Lower leg skin (tissue), 4 donors: ENCODE results near the gene AGAP3. TPM values are rescaled to one million over a fixed set of nuclear protein-coding genes. Genes with fewer than 3 reads are reported as not detected.

Experiments used
- DNase-seq, 2 donors: peaks; one replicate each; pipeline ENCODE4 v3.0.0-alpha.2; 2019; ENCODE audit warnings: low spot score in 2 of 2
- H3K4me3 ChIP-seq: fragments of 200-600 bp; sonication (generic); 2 replicates; pipeline ENCODE4 v1.5.1; 2017; ENCODE audit warnings: mild to moderate bottlenecking, low read depth; ENCODE audit not compliant: poor library complexity, severe bottlenecking
- CTCF ChIP-seq, 3 donors: fragments of 450-650 bp; IDR thresholded peaks; one replicate each; pipeline ENCODE4 v1.5.1; 2016; ENCODE audit warnings: antibody characterized with exemption in 3 of 3, mild to moderate bottlenecking in 3 of 3, moderate library complexity in 2 of 3
- POLR2A ChIP-seq, 2 donors: fragments of 450-650 bp; IDR thresholded peaks; one replicate each; pipeline ENCODE4 v1.6.1; 2016 to 2017; ENCODE audit warnings: antibody characterized with exemption in 2 of 2, mild to moderate bottlenecking in 1 of 2, moderate library complexity in 1 of 2
- WGBS, 2 donors: methylation state at CpG; one replicate each; pipeline ENCODE4 v1.1.5; 2018; 5-methylcytosine and 5-hydroxymethylcytosine counted together
- intact Hi-C: fragments of 100-400 bp; cut with DNase I; formaldehyde crosslinking; loops from one replicate; pipeline ENCODE4 v1.15.0; 2023; ENCODE audit warnings: low total_unique reads
- total RNA-seq, 4 donors: library from RNA; depleted of rRNA; stranded (reverse); fragments of >200 nt; gene quantifications; one replicate each; pipeline ENCODE4 v1.1.0, GENCODE V29; 2016

The AGAP3 gene
- total RNA-seq, 4 donors from 2014 or later: 81.2 to 132 (median 102) TPM

GRCh38 chr7:151077705-151078232 lies 8.5 kb upstream of the AGAP3 start:
- 57 to 77% methylated on average over 6 to 8 of the region's 10 CpGs for WGBS, 2 donors
- TF ChIP-seq POLR2A (IDR thresholded peaks at IDR 0.05): no peak
- TF ChIP-seq CTCF (IDR thresholded peaks at IDR 0.05): no peak
- intact Hi-C loops: no loop called here
- H3K4me3 ChIP-seq: no peak overlapping the region
- no peak for DNase-seq

GRCh38 chr7:151078233-151079040 lies 7.8 kb upstream of the AGAP3 start:
- WGBS, 2 donors: 52% methylated on average over 19 to 22 of the region's 22 CpGs
- peak in 1 of 2 donors; percentile 95 for DNase-seq
- TF ChIP-seq CTCF (IDR thresholded peaks at IDR 0.05) (no peak), POLR2A (IDR thresholded peaks at IDR 0.05) (no peak)
- no peak overlapping the region for H3K4me3 ChIP-seq
- intact Hi-C loops: no loop called here

- intact Hi-C loops: no loop called here
- WGBS, 2 donors: 72 to 82% methylated on average over 23 to 27 of the region's 27 CpGs
- H3K4me3 ChIP-seq: no peak overlapping the region
- TF ChIP-seq POLR2A (IDR thresholded peaks at IDR 0.05) (no peak), CTCF (IDR thresholded peaks at IDR 0.05) (no peak)
- peak in 1 of 2 donors; percentile 85 for DNase-seq
These were observed 6.9 kb upstream of the AGAP3 start for GRCh38 chr7:151079199-151079910.

GRCh38 chr7:151080067-151080521 lies 6.2 kb upstream of the AGAP3 start:
- no peak for TF ChIP-seq CTCF (IDR thresholded peaks at IDR 0.05)
- TF ChIP-seq POLR2A (IDR thresholded peaks at IDR 0.05): no peak
- 1 to 3% methylated on average over 15 to 31 of the region's 31 CpGs for WGBS, 2 donors
- peak overlapping the region; percentile 76 for H3K4me3 ChIP-seq
- no peak for DNase-seq
- intact Hi-C loops: no loop called here

GRCh38 chr7:151080522-151081169 lies 5.6 kb upstream of the AGAP3 start, which contains the start of gene FASTK:
Gene FASTK (minus strand): TSS chr7:151080809. CDS start chr7:151080766, 43 bp downstream.
- H3K4me3 ChIP-seq: peak within 1 kb of the TSS; percentile 76
- intact Hi-C loops: no loop called here
- 2 to 8% methylated on average over 7 to 26 of the region's 66 CpGs for WGBS, 2 donors
- TF ChIP-seq POLR2A (IDR thresholded peaks at IDR 0.05) (no peak), CTCF (IDR thresholded peaks at IDR 0.05) (no peak)
- DNase-seq: peak; percentile 87 to 97
